DND-41 (cell line): ENCODE results near the gene NR1H3.

ENCODE experiments used
- CTCF ChIP-seq: IDR thresholded peaks from 2 replicates; pipeline ENCODE4 v1.5.1; 2012; ENCODE audit warnings: borderline replicate concordance, low read length, moderate library complexity, mild to moderate bottlenecking; ENCODE audit not compliant: poor library complexity, severe bottlenecking; ENCODE audit errors: extremely low read depth
- EZH2 ChIP-seq: IDR thresholded peaks from 3 replicates; pipeline ENCODE4 v1.6.1; 2012; ENCODE audit warnings: borderline replicate concordance, low read depth, mild to moderate bottlenecking, moderate library complexity, low read length, inconsistent platforms; ENCODE audit not compliant: severe bottlenecking

GRCh38 chr11:47235163-47235562 is 22.6 kb upstream of the NR1H3 start:
- no peak for TF ChIP-seq CTCF
- no peak for TF ChIP-seq EZH2
